Stimulated activated CD8-positive, alpha-beta memory T cell treated with anti-CD3 and anti-CD28 coated beads, Interleukin-15, amount 100 ng/mL, for 24 hours (primary cell): ENCODE measurements around the gene TAF8.

Source experiments
- DNase-seq: peaks from one replicate; pipeline ENCODE4 v3.0.0-alpha.2; 2020; ENCODE audit warnings: low read depth

The TAF8 gene

GRCh38 chr6:42051268-42051653 lies 937 bp downstream of the TAF8 start:
- no peak for DNase-seq

- no peak for DNase-seq
These were observed 3.3 kb downstream of the TAF8 start for GRCh38 chr6:42053601-42054000.

- no peak for DNase-seq
These were observed 9.4 kb downstream of the TAF8 start for GRCh38 chr6:42059743-42060142.

GRCh38 chr6:42066156-42066675 lies 15.9 kb downstream of the TAF8 start:
- DNase-seq, result no peak

- DNase-seq, result no peak
These were observed 17.8 kb downstream of the TAF8 start for GRCh38 chr6:42068173-42068572.

GRCh38 chr6:42068872-42069522 lies 18.7 kb downstream of the TAF8 start:
- no peak for DNase-seq

- DNase-seq, result no peak
These were observed 21.7 kb downstream of the TAF8 start for GRCh38 chr6:42071881-42072583.

- DNase-seq, result no peak
These were observed 23.0 kb downstream of the TAF8 start for GRCh38 chr6:42073287-42073686.

- peak; percentile 25 for DNase-seq
These were observed 25.0 kb downstream of the TAF8 start for GRCh38 chr6:42075159-42075838.

- no peak for DNase-seq
These were observed 28.1 kb downstream of the TAF8 start for GRCh38 chr6:42078386-42078785.

- DNase-seq, result no peak
These were observed 29.7 kb downstream of the TAF8 start for GRCh38 chr6:42079941-42080464.

- DNase-seq, result no peak
These were observed 33.2 kb downstream of the TAF8 start for GRCh38 chr6:42083530-42083929.

GRCh38 chr6:42084889-42085288 lies 34.6 kb downstream of the TAF8 start:
- no peak for DNase-seq

GRCh38 chr6:42086046-42087035 lies 36.0 kb downstream of the TAF8 start:
- DNase-seq, result no peak

GRCh38 chr6:42088101-42088591 lies 37.8 kb downstream of the TAF8 start:
- DNase-seq, result no peak

GRCh38 chr6:42090819-42091717 lies 40.7 kb downstream of the TAF8 start:
- DNase-seq, result no peak

- no peak for DNase-seq
These were observed 41.3 kb downstream of the TAF8 start for GRCh38 chr6:42091718-42092023.

GRCh38 chr6:42093582-42094329 lies 43.4 kb downstream of the TAF8 start:
- no peak for DNase-seq

- no peak for DNase-seq
These were observed 44.8 kb downstream of the TAF8 start for GRCh38 chr6:42095094-42095493.
